GM19395 (cell line): Measurements from ENCODE around the gene CENPX.
"Not testable (repeated sequence)": the region's sequence is repeated elsewhere in the genome, so short reads cannot be mapped to it uniquely, and the experiment has no call there.

Source experiments
- ATAC-seq: cut with Tn5 transposase; IDR thresholded peaks from one replicate; pipeline ENCODE4 v1.9.1; 2021; ENCODE audit warnings: mild to moderate bottlenecking, moderate library complexity; ENCODE audit not compliant: unreplicated experiment

Gene CENPX

DNA sequence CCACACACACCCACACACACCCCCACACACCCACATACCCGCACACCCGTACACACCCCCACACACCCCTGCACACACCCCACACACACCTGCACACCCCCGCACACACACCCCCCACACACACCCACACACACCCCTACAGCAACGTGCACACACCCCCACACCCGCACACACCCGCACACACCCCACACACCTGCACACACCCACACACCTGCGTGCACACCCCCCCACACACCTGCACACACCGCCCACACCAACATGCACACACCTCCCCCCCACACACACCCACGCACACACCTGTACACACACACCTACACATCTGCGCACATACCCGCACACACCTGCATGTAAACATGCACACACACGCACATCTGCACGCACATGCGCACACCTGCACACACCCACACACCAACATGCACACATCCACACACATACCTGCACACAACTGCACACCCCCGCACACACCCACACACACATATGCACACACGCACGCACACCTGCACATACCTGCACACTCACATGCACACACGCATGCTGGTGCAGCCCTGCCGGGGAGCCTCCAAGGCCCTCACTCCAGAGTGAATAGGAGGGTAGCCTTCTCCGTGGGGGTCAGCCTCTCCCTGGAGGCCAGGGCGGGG, 37.8 kb downstream of the CENPX start:
- no peak for ATAC-seq

- no peak for ATAC-seq
Observed at GRCh38 chr17:81983639-81984373, 38.9 kb downstream of the CENPX start.

- no peak for ATAC-seq
Observed at GRCh38 chr17:81983011-81983638, 39.6 kb downstream of the CENPX start.

DNA sequence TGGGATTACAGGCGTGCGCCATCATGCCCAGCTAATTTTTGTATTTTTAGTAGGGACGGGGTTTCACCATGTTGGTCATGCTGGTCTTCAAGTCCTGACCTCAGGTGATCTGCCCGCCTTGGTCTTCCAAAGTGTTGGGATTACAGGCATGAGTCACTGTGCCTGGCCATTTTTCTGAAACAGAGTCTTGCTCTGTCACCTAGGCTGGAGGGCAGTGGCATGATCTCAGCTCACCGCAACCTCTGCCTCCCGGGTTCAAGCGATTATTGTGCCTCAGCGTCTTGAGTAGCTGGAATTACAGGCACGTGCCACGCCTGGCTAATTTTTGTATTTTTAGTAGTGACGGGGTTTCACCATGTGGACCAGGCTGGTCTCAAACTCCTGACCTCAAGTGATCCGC, 41.2 kb downstream of the CENPX start:
- not testable (repeated sequence) for ATAC-seq

DNA sequence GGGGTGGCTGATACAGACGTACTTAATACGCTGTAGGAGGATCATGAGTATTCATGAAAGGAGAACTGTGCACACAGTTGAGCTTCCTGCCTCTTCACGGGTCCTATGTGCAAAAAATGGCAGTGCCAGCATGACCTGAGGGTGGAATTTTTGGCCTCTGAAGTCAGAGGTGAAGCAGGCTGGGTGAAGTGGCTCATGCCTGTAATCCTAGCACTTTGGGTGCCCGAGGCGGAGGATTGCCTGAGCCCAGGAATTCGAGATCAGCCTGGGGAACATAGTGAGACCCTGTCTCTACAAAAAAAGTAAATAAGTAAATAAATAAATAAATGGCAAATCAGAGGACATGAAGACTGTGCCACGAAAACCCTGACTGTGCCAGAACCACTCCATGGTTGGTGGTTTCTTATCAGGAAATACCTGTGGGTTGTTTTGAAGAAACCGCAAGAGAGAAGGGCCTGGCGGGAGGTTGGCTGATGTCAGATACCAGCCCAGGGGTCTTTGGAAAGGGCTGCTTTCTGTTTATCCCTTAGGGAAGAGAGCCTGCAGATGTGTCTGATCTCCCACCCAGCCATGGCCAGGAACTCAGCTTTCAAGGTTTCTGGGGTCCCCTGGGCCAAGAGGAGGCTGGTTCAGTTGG, 41.9 kb downstream of the CENPX start:
- no peak for ATAC-seq

DNA sequence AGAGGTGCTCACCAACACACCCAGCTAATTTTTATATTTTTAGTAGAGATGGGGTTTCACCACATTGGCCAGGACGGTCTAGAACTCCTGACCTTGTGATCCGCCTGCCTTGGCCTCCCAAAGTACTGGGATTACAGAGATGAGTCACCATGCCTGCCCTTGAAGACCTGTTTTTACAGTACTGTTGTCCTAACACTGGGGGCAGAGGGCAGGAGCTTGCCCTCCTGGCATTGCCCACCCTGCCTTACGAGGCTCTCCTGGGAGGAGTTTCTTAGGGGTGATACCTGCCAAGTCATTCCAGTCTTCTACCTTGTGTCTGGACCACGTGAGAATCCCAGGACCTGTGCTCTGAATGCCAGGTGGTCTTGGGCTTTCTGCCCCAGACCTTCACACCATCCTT, 42.6 kb downstream of the CENPX start:
- no peak for ATAC-seq

DNA sequence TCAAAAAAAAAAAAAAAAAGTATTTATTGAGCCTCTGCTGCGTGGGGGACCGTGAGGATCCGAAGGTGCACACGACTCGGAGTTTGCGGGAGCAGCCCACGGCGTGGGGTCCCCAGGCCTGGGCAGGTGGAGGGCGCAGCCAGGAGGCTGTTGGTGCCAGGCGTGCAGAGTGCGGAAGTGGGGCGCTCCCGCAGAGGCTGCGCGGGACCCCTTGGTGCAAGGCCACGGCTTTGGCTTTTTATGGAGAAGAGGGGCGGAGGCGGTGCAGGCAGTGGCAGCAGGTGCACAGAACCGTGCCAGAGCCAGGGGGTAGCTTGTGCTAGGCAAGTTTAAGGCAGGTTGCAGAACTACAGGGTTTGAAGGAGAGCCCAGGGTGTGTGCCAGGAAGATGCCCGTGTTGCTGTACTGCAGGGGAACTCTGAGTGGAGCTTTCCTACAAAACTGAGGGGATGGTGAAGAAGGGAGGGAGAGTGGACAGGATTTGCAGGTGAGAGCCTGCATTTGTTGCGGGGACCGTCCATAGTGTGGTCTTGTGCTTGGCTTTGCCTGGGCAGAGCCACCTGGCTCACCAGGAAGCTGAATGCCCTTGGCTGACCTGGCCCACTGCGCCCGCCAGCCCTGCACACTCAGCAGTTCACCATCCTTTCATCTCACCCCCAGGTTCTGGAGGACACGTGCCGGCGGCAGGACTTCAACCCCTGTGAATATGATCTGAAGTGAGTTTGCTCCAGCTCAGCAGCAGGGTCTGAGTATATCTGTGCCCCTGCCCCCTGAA, 44.0 kb downstream of the CENPX start:
- ATAC-seq, result no peak

DNA sequence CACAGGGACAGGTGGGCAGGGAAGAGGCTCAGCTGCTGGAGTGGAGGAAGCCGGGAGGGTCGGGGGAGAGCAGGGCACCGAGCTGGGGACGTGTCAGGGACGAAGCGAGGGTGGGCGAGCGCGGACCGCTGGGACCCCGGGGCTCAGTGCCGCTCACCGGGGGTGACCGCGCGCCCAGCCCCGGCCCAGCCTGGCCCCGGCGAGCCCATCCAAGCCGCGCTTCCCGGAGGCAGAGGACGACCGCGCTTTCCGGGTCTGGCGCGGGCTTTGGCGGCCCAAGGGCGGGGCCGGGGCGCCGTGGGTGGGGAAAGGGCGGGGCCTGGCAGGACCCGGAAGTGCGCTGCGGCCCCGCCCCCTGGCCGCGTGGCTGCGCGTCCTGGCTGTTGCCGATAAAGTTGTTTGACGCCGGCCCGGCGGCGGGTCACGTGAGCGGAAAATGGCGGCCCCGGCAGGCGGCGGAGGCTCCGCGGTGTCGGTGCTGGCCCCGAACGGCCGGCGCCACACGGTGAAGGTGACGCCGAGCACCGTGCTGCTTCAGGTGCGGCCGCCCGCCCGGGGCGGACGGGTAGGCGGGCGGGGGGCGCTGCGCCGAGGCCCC, 45.4 kb downstream of the CENPX start, which contains the start of gene ASPSCR1:
Gene ASPSCR1 (plus strand): TSS at position 419 of the 598 bp plus-strand sequence. CDS start 18 bp downstream, at position 437.
- ATAC-seq, result peak; percentile 72

DNA sequence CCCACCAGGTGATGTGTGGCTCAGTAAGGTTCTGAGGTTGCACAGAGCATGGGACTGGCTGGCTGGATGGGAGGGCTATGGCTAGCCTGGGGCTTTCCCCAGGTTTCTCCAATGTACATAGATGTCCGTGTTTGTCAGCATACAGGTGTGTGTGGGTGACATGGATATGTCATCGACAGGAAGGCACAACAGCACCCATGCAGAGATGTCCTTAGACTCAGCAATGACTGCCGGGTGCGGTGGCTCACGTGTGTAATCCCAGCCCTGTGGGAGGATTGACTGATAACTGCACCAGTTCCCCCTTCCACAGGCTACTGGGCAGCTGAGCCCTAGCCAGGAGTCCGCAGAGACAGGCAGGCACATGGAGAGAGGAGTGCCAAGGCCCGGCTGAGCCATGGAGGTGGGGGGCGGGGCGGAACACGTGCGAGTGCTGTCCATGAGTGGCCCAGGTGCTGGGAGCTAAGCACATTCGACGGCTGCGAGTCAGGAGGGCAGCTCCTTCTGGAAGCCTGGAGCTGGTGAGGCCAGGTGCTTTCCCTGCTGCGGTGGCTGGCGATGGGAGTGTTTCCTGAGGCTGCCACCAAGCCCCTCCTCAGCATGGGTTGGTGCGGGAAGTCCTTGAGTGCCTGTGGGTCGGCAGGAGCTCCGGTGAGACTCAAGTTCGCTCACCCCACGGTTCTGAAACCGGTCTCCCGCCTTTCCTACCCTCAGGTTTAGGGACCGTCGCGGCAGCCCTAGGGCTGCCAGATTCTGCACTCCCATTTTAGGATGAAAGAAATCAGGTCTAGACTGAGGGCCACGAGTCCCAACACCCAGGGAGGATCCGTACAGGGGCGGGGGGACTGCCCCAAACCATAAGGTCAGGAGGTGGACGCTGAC, 46.1 kb downstream of the CENPX start:
- ATAC-seq, result no peak

DNA sequence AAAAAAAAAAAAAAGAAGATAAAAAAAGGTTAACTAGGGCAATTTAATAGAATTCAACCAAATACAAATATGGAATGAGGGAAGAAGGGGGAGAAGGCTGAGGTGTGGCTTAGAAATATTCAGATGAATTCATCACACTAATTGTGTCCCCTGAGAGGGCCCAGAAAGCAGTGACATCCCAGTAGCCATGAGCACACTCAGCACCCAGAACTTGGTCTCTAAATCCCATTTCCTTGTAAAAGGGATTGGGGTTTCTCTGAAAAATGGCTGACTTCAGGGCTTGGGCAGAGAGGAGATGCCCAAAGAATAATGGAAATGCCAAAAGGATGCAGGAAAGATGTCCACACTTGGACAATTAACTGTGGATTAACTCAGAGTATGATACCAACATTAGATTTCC, 49.2 kb downstream of the CENPX start:
- ATAC-seq, result no peak

DNA sequence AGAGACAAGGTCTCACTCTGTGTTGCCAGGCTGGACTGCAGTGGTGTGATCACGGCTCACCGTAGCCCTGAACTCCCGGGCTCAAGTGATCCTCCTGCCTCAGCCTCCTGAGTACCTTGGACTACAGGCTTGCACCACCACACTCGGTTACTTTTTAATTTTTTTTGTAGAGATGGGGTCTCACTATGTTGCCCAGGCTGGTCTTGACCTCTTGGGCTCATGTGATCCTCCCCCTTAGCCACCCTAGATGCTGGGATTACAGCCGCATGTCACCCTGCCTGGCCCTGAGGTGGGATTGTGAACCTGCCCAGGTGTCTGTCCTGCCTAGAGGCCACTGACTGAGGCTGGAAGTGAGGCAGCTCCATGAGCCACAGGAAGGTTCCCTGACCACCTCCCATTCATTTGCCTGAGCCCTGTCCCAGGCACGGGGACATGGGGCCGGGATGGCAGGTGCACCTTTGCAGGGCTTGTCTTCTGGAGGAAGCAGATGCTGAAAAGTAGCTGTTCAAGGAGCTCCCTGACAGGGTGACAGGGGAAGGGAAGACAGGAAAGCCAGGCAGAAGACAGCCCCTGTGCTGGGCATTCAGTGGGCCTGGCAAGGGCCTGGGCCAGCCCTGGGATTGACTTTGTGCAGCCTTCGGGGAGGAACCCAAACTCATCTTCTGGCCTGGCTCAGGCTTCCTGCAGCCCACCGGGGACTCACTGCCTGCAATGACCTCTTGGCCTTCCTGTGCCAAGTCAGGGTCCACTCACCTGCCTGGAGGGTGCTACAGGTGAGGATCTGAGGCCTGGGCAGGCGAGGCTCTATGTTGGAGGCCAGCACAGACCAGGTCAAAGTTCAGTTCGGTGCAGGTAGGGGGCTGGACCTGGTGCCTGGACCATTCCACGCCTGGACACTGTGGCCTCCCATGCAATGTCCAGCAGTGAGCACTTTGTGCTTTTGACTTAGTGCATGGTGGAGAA, 53.5 kb downstream of the CENPX start:
- no peak for ATAC-seq
